DOHH2 (cell line): ENCODE measurements around the gene OGDHL.
"Not testable (repeated sequence)": the region's sequence is repeated elsewhere in the genome, so short reads cannot be mapped to it uniquely, and the experiment has no call there.

ENCODE experiments used
- H3F3A ChIP-seq: fragments of 200-600 bp; sonication (generic), shearing (Covaris generic); 2 replicates; pipeline ENCODE4 v1.6.0; 2016; ENCODE audit warnings: antibody characterized with exemption, mild to moderate bottlenecking; ENCODE audit not compliant: control insufficient read depth, insufficient read depth
- H3K27ac ChIP-seq: fragments of 200-600 bp; sonication (generic); 2 replicates; pipeline ENCODE4 v1.5.1; 2014; ENCODE audit warnings: low read depth, mild to moderate bottlenecking, low read length, moderate library complexity
- H3K27me3 ChIP-seq: fragments of 200-600 bp; sonication (generic); 2 replicates; pipeline ENCODE4 v1.6.1; 2014; ENCODE audit warnings: mild to moderate bottlenecking, low read length, mixed read lengths; ENCODE audit not compliant: control insufficient read depth
- H3K36me3 ChIP-seq: fragments of 200-600 bp; sonication (generic); 2 replicates; pipeline ENCODE4 v1.6.1; 2014; ENCODE audit warnings: mild to moderate bottlenecking, low read length, moderate library complexity, mixed read lengths; ENCODE audit not compliant: control insufficient read depth
- H3K4me1 ChIP-seq: fragments of 200-600 bp; sonication (generic); 2 replicates; pipeline ENCODE4 v1.6.1; 2014; ENCODE audit warnings: mild to moderate bottlenecking, low read length, mixed read lengths; ENCODE audit not compliant: control insufficient read depth
- H3K4me2 ChIP-seq: fragments of 200-600 bp; sonication (generic); 2 replicates; pipeline ENCODE4 v1.6.0; 2014; ENCODE audit warnings: mild to moderate bottlenecking, low read length, moderate library complexity
- H3K4me3 ChIP-seq: fragments of 200-600 bp; sonication (generic); 2 replicates; pipeline ENCODE4 v1.5.1; 2014; ENCODE audit warnings: mild to moderate bottlenecking, low read length, mixed read lengths
- H3K79me2 ChIP-seq: fragments of 200-600 bp; sonication (generic); 2 replicates; pipeline ENCODE4 v1.6.1; 2014; ENCODE audit warnings: mild to moderate bottlenecking, low read length, mixed read lengths; ENCODE audit not compliant: control insufficient read depth
- H3K9me2 ChIP-seq: fragments of 200-600 bp; sonication (generic); replicated peaks from 2 replicates; pipeline ENCODE4 v1.6.1; 2014; ENCODE audit warnings: mild to moderate bottlenecking, low read length, mixed read lengths; ENCODE audit not compliant: control insufficient read depth
- H3K9me3 ChIP-seq: fragments of 200-600 bp; sonication (generic); 2 replicates; pipeline ENCODE4 v1.6.1; 2014; ENCODE audit warnings: antibody characterized with exemption, low read length, mixed read lengths; ENCODE audit not compliant: control insufficient read depth, insufficient read depth
- H4K20me1 ChIP-seq: fragments of 200-600 bp; sonication (generic); 2 replicates; pipeline ENCODE4 v1.6.0; 2014; ENCODE audit warnings: low read depth, mild to moderate bottlenecking, antibody characterized with exemption, low read length, moderate library complexity; ENCODE audit not compliant: control insufficient read depth, insufficient read depth
- CTCF ChIP-seq: fragments of 200-600 bp; sonication (generic); IDR thresholded peaks from one replicate; pipeline ENCODE4 v1.5.1; 2014; ENCODE audit warnings: antibody characterized with exemption, mild to moderate bottlenecking, low read depth, low read length; ENCODE audit not compliant: poor library complexity, severe bottlenecking
- EZH2phosphoT487 ChIP-seq: fragments of 200-600 bp; sonication (generic); IDR thresholded peaks from 2 replicates; pipeline ENCODE4 v1.6.1; 2017; ENCODE audit warnings: borderline replicate concordance, mild to moderate bottlenecking, antibody characterized with exemption, low read length, moderate library complexity, mixed read lengths

OGDHL gene

GRCh38 chr10:49771046-49771445, 8.9 kb upstream of the OGDHL start:
- H3K27ac ChIP-seq, H3K27me3 ChIP-seq, H3F3A ChIP-seq, H3K4me1 ChIP-seq, H3K4me3 ChIP-seq, H4K20me1 ChIP-seq, H3K4me2 ChIP-seq, H3K79me2 ChIP-seq, H3K9me2 ChIP-seq, H3K36me3 ChIP-seq, H3K9me3 ChIP-seq: not testable (repeated sequence)

GRCh38 chr10:49769692-49770091, 7.6 kb upstream of the OGDHL start:
- H3K9me2 ChIP-seq, result no peaks in the 10 kb centered on the region
- peaks cover 6% of the 10 kb centered on the region for H3K4me1 ChIP-seq
- no peak overlapping the region for H3K4me2 ChIP-seq
- no peaks in the 10 kb centered on the region for H3K79me2 ChIP-seq
- no peak overlapping the region for H3K27ac ChIP-seq
- no peaks in the 10 kb centered on the region for H3K36me3 ChIP-seq
- no peak overlapping the region for H3K4me3 ChIP-seq
- TF ChIP-seq CTCF, result no peak
- TF ChIP-seq EZH2phosphoT487, result no peak
- H3K9me3 ChIP-seq, result no peaks in the 10 kb centered on the region
- no peaks in the 10 kb centered on the region for H3K27me3 ChIP-seq
- H3F3A ChIP-seq, result no peaks in the 10 kb centered on the region
- no peaks in the 10 kb centered on the region for H4K20me1 ChIP-seq

- Histone ChIP-seq H3K27ac (no peak overlapping the region), H3K36me3 (no peaks in the 10 kb centered on the region), H3F3A (no peaks in the 10 kb centered on the region), H3K4me3 (no peak overlapping the region), H4K20me1 (no peaks in the 10 kb centered on the region), H3K9me3 (no peaks in the 10 kb centered on the region), H3K79me2 (no peaks in the 10 kb centered on the region), H3K4me2 (no peak overlapping the region), H3K4me1 (peaks cover 6% of the 10 kb centered on the region), H3K9me2 (no peaks in the 10 kb centered on the region), H3K27me3 (no peaks in the 10 kb centered on the region)
- TF ChIP-seq EZH2phosphoT487, result no peak
- TF ChIP-seq CTCF, result no peak
Measured at GRCh38 chr10:49768731-49769130, 6.6 kb upstream of the OGDHL start.

GRCh38 chr10:49768329-49768728, 6.2 kb upstream of the OGDHL start:
- Histone ChIP-seq H3K4me1 (peaks cover 6% of the 10 kb centered on the region), H3K36me3 (no peaks in the 10 kb centered on the region), H4K20me1 (no peaks in the 10 kb centered on the region), H3F3A (no peaks in the 10 kb centered on the region), H3K27ac (no peak overlapping the region), H3K4me2 (no peak overlapping the region), H3K9me3 (no peaks in the 10 kb centered on the region), H3K9me2 (no peaks in the 10 kb centered on the region), H3K4me3 (no peak overlapping the region), H3K27me3 (no peaks in the 10 kb centered on the region), H3K79me2 (no peaks in the 10 kb centered on the region)
- TF ChIP-seq EZH2phosphoT487 (no peak), CTCF (no peak)
